Jurkat, Clone E6-1 (cell line): ENCODE measurements around the gene RNASE11. TPM values are rescaled to one million over a fixed set of nuclear protein-coding genes. Genes with fewer than 3 reads are reported as not detected.
A peak's percentile ranks its signal among the peaks of the same experiment; 100 is the strongest.
"Not testable (repeated sequence)": the region's sequence is repeated elsewhere in the genome, so short reads cannot be mapped to it uniquely, and the experiment has no call there.

ENCODE experiments used
- DNase-seq: peaks from one replicate; pipeline ENCODE4 v3.0.0-alpha.2; 2011; ENCODE audit warnings: low read depth, low spot score
- H3K4me3 ChIP-seq: 2 replicates; pipeline ENCODE4 v1.5.1; 2011; ENCODE audit warnings: mild to moderate bottlenecking, low read length, control low read depth, moderate library complexity
- polyA plus RNA-seq: library from polyadenylated mRNA; unstranded; fragments of >200 nt; gene quantifications from one replicate; pipeline ENCODE4 v1.2.1, GENCODE V29; 2012; ENCODE audit warnings: missing spikeins; ENCODE audit not compliant: insufficient read length, insufficient read depth

Gene RNASE11
- not detected for polyA plus RNA-seq

DNA sequence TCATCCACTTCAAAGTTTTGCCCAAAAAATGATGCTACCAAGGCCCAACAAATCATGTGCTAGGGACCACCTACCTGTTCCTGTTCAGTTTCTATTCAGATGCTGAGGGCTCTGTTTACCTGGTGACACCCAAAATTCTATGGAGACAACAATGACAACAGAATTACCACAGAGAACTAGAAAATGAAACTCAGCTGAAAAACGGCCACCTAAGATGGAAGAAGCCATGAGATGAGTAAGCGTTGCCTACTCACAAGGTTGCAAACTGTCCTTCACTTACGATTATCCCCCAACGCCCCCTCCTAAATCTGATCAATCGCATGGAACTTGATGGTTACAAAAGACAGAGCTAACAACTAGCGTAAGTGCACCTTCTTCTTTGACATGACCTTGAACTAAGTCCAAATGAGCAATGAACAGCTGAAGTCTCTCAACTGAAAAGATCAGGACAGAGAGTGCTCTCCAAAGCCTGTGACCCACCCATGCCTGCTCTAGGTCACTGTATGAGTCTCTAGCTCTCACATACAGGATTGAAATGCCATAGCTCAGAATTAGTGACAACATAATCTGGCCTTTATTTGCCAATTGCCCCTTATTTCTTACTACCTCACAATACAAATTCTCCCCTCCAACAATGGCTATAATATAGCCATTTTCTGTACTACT is at the start of gene RNASE11:
RNASE11 (minus strand) TSS at position 513 of the 666 bp plus-strand sequence.
- no peak within 1 kb of the TSS for H3K4me3 ChIP-seq
- DNase-seq = no peak

DNA sequence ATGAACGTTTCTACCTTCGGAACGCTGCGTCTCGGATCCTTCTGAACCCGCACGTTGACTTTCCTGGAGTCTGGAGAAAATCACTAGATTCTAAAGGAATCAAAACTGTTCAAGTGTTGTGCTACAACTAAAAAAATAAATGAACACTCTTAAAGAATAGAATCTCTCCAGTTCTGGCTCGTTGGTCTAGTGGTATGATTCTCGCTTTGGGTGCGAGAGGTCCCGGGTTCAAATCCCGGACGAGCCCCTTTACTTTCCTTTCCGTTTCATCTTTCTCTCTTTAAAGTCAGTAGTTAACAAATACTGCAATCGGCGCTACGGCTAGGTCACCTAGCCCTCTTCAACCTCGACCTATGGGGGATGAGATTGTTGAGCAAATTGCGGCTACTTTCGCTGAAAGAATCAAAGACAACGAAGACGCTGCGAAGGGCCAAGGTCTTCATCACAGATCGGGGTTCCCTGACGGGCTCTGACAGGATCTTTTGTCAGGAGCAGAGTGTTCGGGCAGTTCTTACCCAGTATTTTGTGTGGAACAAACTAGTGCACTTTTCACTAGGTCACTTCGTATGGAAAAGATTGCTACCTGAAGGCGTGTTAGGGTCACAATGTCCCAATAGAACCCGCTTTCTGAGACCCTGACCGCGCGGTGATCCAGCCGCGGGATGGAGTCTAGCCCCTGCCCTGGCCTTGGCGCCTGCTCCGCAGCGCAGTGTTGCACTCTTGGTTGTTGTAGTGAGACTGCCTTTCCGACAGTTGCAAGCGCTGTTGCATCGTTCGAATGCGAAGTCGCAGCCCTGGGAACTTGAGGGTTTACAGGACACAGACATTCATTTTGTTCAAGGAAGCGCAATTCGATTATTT is 45.3 kb upstream of the RNASE11 start:
- peak; percentile 81 for DNase-seq
- peak overlapping the region; percentile 71 for H3K4me3 ChIP-seq

DNA sequence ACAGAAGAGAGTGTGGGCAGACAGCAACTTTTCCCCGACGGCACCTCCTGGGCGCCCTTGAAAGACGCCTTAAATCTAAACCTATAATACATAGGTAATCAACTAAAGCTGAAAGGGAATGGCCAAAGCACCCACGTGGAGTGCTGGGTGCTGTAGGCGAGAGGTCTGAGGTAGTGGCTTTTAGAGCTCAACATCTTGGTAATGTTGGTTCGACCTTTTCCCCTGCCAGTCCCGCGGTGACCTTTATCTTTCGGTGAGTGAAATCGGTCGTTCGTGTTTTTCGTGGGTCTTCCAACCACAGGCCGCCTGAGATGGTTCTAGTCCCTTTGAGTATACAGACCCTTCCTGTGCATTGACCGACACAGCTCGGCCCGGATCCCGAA is 44.6 kb upstream of the RNASE11 start:
- no peak for DNase-seq
- peak overlapping the region; percentile 71 for H3K4me3 ChIP-seq

DNA sequence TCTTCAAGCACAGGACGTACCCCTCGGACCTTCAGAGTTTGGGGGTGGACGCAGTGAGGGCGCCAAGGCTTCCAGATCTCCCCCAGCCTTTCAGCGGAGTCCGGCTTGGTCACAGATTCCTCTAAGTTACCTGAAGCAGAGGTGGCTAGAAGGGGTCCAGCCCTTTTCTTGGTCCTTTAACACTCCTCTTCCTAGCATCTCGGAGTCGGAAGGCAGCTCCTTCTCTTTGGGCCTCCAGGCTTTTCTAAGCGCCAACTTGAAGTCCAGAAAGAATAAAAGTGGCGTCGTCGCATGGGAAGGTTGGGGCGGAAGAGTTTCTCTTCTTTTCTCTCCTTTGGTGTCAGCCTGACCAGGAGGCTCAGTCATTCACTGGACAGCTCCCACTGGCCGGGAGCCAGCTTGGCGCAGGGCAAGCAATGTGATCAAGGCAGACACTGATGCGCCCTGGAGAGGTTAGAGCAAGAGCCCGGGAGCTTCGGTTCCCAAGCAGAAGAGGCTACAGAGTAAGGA is 44.1 kb upstream of the RNASE11 start:
- no peak for DNase-seq
- peak overlapping the region; percentile 71 for H3K4me3 ChIP-seq

DNA sequence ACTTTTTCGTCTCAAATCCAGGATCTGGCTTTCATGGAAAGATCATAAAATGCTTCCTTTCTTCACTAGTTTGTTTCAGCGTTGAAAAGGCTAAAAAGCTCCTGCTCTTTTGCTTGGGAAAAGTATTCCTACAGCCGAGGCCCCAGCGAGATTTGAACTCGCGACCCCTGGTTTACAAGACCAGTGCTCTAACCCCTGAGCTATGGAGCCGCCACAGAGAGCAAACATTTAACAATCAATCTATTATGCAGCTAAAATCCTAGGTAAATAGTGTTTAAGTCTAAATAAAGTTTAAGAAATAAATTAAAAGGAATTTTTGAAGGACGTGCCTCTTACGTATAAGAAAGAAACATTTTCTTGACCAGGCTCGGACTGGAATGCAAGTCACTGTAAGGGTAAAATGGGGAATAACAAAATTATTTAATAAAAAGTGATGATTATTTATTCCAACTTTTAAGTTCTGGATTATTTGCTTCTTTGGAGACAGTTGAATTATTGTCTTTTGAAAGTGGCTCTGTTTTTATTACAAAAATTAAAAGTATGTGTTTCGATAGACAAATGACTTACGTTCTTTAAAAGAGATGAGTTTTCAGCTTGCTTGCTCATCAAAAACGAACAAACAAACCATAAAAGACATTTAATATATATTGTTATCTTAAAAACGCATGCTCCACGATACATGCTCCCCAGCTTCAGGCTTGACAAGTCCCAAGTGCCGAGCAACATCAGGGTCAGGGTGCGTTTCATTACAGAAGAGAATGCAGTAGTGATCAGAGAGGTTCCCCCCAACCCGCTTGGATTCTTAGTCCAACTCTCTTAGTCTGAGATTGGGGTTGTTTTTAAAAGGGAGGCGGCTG is 43.5 kb upstream of the RNASE11 start:
- DNase-seq = no peak
- peak overlapping the region; percentile 71 for H3K4me3 ChIP-seq

DNA sequence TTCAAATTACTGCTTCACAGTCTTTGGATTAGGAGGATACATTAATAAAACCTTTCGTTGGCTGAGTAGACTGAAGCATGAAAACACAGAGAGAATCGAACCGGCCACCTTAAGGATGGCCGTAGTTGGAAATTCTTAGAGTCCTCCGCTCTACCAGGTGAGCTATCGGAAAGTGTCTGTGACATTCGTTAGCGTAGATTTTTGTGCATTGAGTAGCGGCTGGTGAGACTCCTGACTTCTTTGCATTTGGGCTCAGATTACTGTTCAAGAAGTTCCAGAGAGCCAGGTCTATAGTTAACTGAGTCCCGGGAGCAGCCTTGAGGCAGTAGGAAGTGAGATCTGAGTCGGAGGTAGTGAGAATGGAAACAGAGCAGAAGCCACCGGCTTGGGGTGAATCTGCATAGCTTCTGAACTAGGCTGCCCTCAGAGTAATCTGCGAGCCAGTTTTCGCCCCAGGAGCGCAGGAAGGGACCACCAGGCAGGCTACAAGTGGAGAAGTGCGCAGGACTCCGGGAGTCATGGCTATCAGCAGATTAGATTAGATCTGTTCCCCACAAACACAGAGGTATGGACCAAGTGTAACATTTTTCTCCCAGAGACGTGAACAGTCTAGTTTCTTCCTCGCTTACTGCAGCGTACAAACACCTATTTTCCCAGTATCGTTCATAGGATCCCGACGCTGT is 42.7 kb upstream of the RNASE11 start:
- DNase-seq = no peak
- H3K4me3 ChIP-seq = peak overlapping the region; percentile 29

DNA sequence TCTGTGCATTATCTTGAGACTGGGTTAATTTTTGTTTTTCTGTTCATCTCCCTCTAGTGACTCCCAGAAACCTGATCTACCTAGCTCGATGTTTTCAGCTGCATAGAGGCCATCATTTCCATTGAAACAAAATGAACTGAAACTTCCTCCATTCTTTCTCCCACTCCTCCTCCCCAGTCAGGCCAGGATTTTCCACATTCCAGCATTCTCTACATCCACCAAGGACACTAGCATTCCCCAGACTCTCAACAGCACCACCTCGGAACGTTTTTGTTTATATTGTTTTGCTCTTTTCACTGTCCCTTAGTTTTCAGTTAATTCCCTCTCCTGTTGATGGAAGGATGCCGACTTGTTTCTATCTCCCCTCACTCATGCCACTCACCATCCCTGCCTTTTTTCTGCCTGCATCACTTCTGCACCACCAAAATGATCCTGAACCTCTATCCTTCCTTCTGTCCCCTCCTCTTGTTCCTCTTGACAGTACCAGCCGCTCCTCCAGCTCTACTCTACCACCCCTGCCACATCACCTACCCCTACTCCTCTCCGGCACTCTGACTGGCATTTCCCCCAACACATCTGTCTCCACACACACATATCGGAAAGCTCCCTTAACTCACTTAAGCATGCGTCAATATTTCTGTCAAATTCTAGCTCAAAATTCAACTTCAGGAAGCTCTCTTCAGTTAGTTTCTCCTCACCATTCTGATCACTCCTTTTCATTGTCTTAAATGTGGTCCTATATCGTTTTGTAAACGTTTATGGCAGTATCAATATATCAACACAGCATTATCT is 40.5 kb upstream of the RNASE11 start:
- no peak overlapping the region for H3K4me3 ChIP-seq
- no peak for DNase-seq

DNA sequence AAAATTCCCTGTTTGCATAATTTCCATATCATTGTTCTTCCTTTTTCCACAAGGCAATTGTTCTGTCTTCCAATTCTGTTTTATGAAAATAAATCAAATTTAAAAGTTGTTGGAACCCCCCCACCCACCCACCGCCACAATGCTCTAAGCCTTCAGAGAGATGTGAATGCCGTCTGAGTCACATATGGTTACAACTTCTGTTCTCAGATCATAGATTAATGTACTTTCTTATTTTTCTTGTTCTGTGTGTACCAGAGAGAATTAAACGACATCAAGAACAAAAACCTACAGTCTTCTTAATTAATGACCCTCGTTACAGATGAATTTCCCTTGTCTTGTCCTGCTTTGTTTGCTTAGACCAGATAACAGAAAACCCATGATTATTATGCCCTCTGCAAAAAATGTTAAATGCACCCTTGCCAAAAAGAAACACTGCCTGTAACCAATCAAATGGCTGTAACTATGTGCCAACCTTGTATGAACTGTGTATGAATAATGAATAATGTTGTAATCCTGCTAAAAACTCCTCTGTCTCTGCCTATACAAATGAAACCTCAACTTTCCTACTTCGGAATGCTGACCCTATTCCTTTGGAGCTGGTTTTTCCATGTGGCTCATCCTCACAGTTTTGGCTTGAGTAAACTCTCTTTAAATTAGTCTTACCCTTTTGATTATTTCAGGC is 39.7 kb upstream of the RNASE11 start:
- no peak for DNase-seq
- H3K4me3 ChIP-seq = no peak overlapping the region

DNA sequence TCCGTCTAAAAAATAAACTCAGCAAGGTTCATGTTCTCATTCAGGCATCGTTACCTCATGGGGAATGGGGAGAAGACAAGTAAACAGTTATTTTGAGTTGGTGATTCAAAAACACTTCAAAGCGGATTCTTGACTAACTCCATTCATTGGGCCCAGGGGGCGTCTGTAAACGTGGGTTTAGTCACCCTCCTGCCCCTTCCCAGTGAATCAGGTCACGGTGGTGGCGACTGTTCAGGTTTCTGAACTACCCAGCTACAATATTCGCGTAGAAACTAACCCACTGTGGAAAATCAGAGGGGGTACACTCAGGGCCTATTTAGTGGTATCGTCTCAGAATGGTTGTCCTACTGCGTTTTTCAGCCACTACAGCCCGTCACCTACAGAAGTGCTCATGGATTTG is 38.5 kb upstream of the RNASE11 start:
- no peak overlapping the region for H3K4me3 ChIP-seq
- DNase-seq = no peak

DNA sequence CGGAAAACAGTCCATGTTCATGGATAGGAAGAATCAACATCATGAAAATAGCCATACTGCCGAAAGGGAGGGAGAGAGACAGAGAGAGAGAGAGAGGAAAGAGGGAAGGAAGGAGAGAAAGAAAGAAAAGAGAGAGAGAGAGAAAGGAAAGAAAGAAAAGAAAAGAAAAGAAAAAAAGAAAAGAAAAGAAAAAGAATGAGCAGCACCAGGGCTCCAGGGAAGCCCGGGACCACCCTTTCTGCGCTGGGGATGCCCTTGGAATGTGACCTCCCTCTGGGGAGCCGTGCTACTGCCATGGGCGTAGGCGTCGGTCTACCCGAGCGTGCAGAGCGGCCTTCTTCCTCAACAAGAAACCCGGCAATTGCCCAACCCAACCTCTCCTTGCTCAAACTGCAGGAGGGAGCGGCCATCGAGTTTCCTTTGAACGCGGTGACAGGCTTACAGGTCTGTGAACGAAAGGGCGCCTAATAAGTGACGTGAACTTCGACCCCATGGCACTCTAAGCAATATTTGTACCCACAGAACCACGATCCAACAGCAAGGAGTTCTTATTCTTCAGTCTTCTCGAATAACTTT is 36.8 kb upstream of the RNASE11 start:
- DNase-seq = no peak
- peak overlapping the region; percentile 2; the same call in 1 of the 2 replicates for H3K4me3 ChIP-seq

DNA sequence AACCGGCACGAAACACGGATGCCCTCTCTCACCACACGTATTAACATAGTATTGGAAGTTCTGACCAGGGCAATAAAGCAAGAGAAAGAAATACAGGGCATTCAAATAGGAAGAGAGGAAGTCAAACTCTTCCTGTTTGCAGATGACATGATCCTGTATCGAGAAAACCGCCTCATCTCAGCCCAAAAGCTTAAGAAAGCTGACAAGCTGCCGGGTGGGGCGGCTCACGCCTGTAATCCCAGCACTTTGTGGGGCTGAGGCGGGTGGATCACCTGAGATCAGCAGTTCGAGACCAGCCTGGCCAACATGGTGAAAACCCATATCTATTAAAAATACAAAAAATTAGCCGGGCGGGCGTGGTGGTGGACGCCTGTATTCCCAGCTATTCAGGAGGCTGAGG is 36.0 kb upstream of the RNASE11 start:
- no peak overlapping the region for H3K4me3 ChIP-seq
- no peak for DNase-seq

DNA sequence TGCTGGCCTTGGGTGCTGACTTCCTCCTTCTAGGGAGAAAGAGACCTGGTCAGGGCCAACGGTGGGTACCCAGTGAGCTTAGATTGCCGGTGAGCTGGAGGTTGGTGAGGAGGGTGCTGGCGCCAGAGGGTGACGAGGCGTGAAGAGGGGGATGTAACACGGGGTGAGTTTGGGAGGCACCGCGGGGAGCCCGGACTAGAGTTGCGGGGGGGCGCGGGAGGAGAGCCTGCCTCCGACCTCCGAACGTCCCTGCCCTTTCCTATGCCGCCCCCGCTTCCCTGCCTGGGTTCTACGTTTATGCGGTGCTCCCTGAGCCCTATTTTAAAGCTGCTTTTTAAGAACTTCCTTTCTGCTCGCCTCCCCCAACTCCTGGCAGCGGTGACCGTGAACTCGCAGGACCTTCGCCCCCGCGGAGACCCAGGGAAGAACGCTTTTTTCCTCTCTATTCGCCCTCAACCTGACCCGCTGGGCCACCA is 35.1 kb upstream of the RNASE11 start:
- no peak for DNase-seq
- H3K4me3 ChIP-seq = no peak overlapping the region

DNA sequence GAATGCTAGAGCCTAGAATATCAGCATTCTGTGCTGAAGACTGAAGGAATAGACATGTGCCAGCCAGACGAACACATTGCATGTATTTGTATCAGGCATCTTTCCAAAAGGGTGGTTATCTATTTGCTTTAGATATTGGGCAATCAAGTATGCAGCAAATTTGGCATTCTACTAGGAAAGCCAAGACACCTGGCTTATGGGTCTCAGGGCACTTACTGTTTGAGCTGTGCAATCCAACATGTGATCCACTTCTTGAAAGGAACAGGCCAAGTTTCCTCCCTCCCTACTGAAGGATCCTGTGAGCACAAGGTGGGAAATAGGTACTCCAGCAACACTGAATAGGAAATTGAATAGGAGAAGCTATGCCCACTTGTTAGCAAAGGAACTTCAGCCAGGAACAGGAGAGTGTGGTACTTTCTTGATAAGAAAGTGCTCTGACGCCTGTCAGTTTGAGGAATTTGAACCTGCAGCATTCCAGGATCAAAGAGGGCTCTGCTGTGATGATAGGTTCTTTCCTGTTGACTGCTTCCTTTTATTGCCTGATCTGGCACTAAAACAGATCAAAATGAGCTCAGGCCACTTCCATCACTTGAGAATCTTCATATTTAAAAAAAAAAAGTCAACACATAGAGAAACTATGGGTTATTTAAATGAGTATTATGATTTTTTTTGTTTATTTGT is 33.1 kb upstream of the RNASE11 start:
- no peak for DNase-seq
- H3K4me3 ChIP-seq = no peak overlapping the region

DNA sequence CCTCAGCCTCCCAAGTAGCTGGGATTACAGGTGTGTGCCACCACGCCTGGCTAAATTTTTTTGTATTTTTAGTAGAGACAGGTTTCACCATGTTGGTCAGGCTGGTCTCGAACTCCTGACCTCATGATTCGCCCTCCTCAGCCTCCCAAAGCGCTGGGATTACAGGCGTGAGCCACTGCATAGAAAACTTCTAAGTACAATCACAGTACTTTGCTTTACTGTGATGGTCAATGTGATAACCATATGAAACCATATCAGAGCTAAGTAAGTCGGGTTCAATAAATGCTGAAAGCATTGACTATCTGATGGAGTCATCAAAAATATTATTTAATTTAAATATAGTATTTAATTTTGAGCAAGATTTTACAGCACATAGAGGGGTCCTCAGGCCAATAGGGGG is 31.9 kb upstream of the RNASE11 start:
- not testable (repeated sequence) for DNase-seq, H3K4me3 ChIP-seq

DNA sequence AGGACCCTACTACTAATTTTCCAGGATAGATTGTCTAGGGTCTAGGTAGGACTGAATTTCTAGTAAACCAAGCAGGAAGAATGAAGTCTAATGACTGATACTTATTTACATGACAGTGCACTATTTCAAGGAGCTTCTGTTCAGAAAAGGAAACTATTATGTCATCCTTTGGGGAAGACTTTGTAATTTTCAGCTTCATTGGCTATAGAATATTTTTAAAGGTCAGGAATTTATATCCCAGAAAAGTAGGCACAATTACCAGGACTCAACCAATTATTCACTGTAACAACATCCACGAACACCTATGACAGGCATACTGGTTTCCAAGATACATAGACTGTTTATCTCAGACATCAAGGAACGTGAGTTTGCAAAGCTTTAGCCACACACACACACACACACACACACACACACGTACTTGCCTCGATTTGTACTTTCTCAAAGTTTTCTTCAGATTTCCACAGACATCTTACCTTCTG is 30.5 kb upstream of the RNASE11 start:
- DNase-seq = no peak
- H3K4me3 ChIP-seq = no peak overlapping the region

DNA sequence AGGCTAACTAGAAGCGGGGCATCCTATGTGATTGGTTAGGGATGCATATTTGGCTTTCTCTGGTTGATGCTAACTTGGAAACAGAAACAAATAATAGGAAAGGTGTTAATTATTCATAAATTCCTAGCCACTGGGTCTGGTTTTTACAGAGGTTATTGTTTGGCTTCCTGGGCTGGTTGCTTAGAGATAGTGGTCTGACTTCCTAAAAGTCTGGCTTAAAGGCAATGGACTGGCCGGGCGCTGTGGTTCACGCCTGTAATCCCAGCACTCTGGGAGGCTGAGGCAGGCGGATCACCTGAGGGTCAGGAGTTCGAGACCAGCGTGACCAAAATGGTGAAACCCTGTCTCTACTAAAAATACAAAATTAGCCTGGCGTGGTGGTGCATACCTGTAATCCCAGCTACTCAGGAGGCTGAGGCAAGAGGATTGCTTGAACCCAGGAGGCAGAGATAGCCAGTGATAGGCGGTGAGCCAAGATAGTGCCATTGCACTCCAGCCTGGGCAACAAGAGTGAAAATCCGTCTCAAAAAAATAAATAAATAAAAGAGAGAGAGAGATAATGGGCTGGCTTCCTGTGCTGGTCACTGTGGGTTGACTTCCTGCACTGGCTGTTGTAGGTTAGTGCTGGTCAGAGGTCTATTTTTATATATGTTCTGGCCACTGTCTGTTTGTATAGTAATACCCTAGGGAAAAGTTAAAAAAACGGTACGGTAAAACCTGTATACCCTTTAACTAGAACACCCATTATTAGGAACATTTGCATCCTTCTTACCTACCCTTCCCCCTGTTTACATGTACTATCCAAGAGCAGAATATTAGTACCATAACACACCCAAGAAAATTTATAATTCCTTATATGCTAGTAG is 29.6 kb upstream of the RNASE11 start:
- DNase-seq = no peak
- H3K4me3 ChIP-seq = no peak overlapping the region
